Caco-2 (cell line): ENCODE measurements around the gene PTGDR2. TPM values are rescaled to one million over a fixed set of nuclear protein-coding genes. Genes with fewer than 3 reads are reported as not detected.

Experiments used
- BruUV-seq: library from RNA; stranded (reverse); fragments of 400-500 nt; replicated peaks from 2 replicates; lab custom pipeline; 2021; lab: Mats Ljungman, UMichigan
- CTCF ChIA-PET: fragments of 300-600 bp; sonication (Branson Sonifier 250); formaldehyde crosslinking; loops from one replicate; lab custom pipeline; 2022; ENCODE audit warnings: antibody characterized with exemption; lab: Charles Lee
- POLR2A ChIA-PET: fragments of 300-600 bp; sonication (Branson Sonifier 250); formaldehyde crosslinking; loops from one replicate; lab custom pipeline; 2022; ENCODE audit warnings: antibody characterized with exemption; lab: Charles Lee
- DNase-seq, 2 experiments: peaks; one replicate each; pipeline versions ENCODE4 v3.0.0 to v3.0.0-alpha.2; 2020 to 2022
- H3K27me3 ChIP-seq: replicated peaks from 2 replicates; pipeline ENCODE4 v1.6.0; 2011; ENCODE audit warnings: low read length; ENCODE audit not compliant: control insufficient read depth, insufficient read depth
- H3K36me3 ChIP-seq: 2 replicates; pipeline ENCODE4 v1.5.1; 2011; ENCODE audit warnings: low read length; ENCODE audit not compliant: control insufficient read depth, insufficient read depth
- H3K4me1 ChIP-seq: fragments of 250-450 bp; sonication (Bioruptor Pico); 2 replicates; pipeline ENCODE4 v1.5.1; 2020; ENCODE audit warnings: mild to moderate bottlenecking
- H3K4me3 ChIP-seq: 2 replicates; pipeline ENCODE4 v1.5.1; 2011; ENCODE audit warnings: low read depth, mild to moderate bottlenecking, control low read depth, low read length
- H3K9me3 ChIP-seq: fragments of 250-450 bp; sonication (Bioruptor Pico); 2 replicates; pipeline ENCODE4 v1.5.1; 2020; ENCODE audit warnings: mild to moderate bottlenecking, moderate library complexity
- H3K27ac Mint-ChIP-seq: one replicate; pipeline ENCODE4 v1.8.0; 2022; ENCODE audit warnings: mixed read lengths; ENCODE audit not compliant: unreplicated experiment
- H3K27me3 Mint-ChIP-seq: one replicate; pipeline ENCODE4 v1.8.0; 2022; ENCODE audit warnings: mixed read lengths; ENCODE audit not compliant: insufficient read depth, unreplicated experiment
- H3K36me3 Mint-ChIP-seq: one replicate; pipeline ENCODE4 v1.8.0; 2022; ENCODE audit warnings: mild to moderate bottlenecking, mixed read lengths; ENCODE audit not compliant: insufficient read depth, unreplicated experiment
- H3K4me1 Mint-ChIP-seq: one replicate; pipeline ENCODE4 v1.8.0; 2022; ENCODE audit warnings: low read depth, mixed read lengths; ENCODE audit not compliant: unreplicated experiment
- H3K4me3 Mint-ChIP-seq: one replicate; pipeline ENCODE4 v1.8.0; 2022; ENCODE audit warnings: mild to moderate bottlenecking, moderate library complexity, mixed read lengths; ENCODE audit not compliant: unreplicated experiment
- H3K9me3 Mint-ChIP-seq: one replicate; pipeline ENCODE4 v1.8.0; 2022; ENCODE audit warnings: mixed read lengths; ENCODE audit not compliant: unreplicated experiment
- intact Hi-C: fragments of 100-400 bp; cut with micrococcal nuclease; formaldehyde crosslinking; loops from one replicate; pipeline ENCODE4 v1.10.0; 2022; ENCODE audit not compliant: unreplicated experiment
- total RNA-seq: library from RNA; stranded (reverse); gene quantifications from 2 replicates; pipeline ENCODE4 v1.2.3, GENCODE V29; 2022
- TF ChIP-seq, protein P1 (sequence below), 2 experiments: fragments of 200-600 bp in 1 of 2; IDR thresholded peaks; 1 replicate in 1 of 2; 2 replicates in 1 of 2; pipeline versions ENCODE4 v1.5.1 to v1.8.0; 2011 to 2022; ENCODE audit warnings: antibody characterized with exemption in 1 of 2, control low read depth in 1 of 2, inconsistent platforms in 1 of 2, low read depth in 1 of 2, low read length in 1 of 2, mild to moderate bottlenecking in 1 of 2, moderate library complexity in 1 of 2; ENCODE audit not compliant: insufficient read depth in 1 of 2, severe bottlenecking in 1 of 2, unreplicated experiment in 1 of 2

PTGDR2 gene
- total RNA-seq, 1 experiment from 2014 or later: 0.09 TPM

DNA sequence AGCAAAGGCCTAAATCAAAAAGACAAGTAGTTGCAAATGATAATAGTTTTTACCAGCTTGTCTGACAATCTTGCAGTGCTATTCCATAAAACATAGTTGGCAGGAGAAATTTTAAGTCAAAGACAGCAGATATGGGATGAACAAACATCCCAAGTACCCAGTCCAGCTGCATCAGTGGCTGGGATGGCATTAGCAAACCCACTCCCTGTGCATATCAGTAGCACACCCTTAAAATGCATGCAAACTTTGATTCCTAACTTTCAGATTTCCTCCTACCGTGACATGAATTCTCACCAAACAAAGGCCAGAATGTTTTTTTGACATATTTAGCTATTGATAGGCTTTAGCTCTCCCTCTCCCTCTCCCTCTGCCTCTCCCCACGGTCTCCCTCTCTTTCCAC is 41.6 kb downstream of the PTGDR2 start:
- Mint-ChIP-seq H3K27ac (no peak overlapping the region), H3K9me3 (no peaks in the 10 kb centered on the region), H3K4me3 (no peak overlapping the region), H3K36me3 (no peaks in the 10 kb centered on the region), H3K27me3 (peaks cover 2% of the 10 kb centered on the region), H3K4me1 (no peaks in the 10 kb centered on the region)
- DNase-seq: no peak
- ChIA-PET CTCF (no interaction called here), POLR2A (no interaction called here)
- BruUV-seq: no TSS peak
- intact Hi-C loops: no loop called here
- TF ChIP-seq, protein P1, sequence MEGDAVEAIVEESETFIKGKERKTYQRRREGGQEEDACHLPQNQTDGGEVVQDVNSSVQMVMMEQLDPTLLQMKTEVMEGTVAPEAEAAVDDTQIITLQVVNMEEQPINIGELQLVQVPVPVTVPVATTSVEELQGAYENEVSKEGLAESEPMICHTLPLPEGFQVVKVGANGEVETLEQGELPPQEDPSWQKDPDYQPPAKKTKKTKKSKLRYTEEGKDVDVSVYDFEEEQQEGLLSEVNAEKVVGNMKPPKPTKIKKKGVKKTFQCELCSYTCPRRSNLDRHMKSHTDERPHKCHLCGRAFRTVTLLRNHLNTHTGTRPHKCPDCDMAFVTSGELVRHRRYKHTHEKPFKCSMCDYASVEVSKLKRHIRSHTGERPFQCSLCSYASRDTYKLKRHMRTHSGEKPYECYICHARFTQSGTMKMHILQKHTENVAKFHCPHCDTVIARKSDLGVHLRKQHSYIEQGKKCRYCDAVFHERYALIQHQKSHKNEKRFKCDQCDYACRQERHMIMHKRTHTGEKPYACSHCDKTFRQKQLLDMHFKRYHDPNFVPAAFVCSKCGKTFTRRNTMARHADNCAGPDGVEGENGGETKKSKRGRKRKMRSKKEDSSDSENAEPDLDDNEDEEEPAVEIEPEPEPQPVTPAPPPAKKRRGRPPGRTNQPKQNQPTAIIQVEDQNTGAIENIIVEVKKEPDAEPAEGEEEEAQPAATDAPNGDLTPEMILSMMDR (IDR thresholded peaks at IDR 0.05; ENCODE audit: insufficient read depth in 1 of 2, low read depth in 1 of 2, low read length in 1 of 2, severe bottlenecking in 1 of 2, unreplicated experiment in 1 of 2): no peak
- Histone ChIP-seq H3K27me3 (no peaks in the 10 kb centered on the region), H3K4me3 (no peak overlapping the region), H3K36me3 (no peaks in the 10 kb centered on the region), H3K4me1 (no peaks in the 10 kb centered on the region), H3K9me3 (peaks cover 12% of the 10 kb centered on the region)

DNA sequence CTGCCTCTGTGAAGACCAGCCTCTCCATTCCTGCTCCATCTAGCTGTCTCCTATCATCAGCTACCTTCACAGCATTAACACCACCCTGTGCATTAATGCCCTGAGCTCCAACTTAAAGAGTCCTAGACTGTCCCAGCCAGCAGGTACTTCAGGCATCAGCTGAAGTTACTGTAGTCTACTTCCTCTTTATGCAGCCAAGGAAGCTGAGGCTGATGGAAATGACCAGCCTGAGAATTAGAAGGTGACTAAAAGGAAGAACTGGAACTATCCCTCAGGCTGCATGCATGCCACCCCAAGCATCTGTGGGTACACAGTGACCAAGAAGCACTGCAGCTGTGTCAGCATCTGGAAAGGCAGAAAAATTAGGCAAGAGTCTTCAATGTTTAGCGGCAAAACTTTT is 42.4 kb downstream of the PTGDR2 start:
- CTCF ChIA-PET: no interaction called here
- peaks cover 2% of the 10 kb centered on the region for H3K27me3 Mint-ChIP-seq
- no TSS peak for BruUV-seq

DNA sequence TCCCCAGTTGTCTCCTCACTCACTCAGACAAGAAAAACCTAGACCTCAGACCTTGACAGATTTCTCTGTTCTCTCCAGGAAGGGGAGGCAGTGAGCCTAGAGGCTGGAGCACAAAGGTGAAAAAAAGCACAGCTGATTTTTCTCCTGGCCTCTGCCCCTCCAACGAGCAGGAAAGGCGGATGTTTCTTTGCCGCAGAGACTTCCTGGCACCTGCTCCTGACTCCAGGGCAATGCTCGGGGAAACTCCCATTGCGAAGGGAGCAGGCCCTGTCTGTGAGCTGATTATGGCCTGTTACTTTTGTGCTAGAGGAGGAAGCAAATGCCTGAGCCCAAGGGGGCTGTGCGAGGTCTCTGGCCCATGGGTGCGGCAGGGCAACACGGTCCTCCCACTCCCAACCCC is 45.2 kb downstream of the PTGDR2 start:
- BruUV-seq: no TSS peak
- POLR2A ChIA-PET: no interaction called here

More for the DNA sequence above, 42.4 kb downstream of the PTGDR2 start:
- no peaks in the 10 kb centered on the region for H3K36me3 Mint-ChIP-seq
- no peak overlapping the region for H3K4me3 ChIP-seq
- H3K27me3 ChIP-seq: no peaks in the 10 kb centered on the region
- no peaks in the 10 kb centered on the region for H3K9me3 Mint-ChIP-seq
- POLR2A ChIA-PET: no interaction called here
- no peaks in the 10 kb centered on the region for H3K36me3 ChIP-seq
- H3K4me3 Mint-ChIP-seq: no peak overlapping the region
- no peaks in the 10 kb centered on the region for H3K4me1 ChIP-seq
- peaks cover 12% of the 10 kb centered on the region for H3K9me3 ChIP-seq
- DNase-seq: no peak
- no peaks in the 10 kb centered on the region for H3K4me1 Mint-ChIP-seq
- H3K27ac Mint-ChIP-seq: no peak overlapping the region
- TF ChIP-seq, protein P1 (IDR thresholded peaks at IDR 0.05; ENCODE audit: insufficient read depth in 1 of 2, low read depth in 1 of 2, low read length in 1 of 2, severe bottlenecking in 1 of 2, unreplicated experiment in 1 of 2): no peak
- intact Hi-C loops: no loop called here

More for the DNA sequence above, 45.2 kb downstream of the PTGDR2 start:
- H3K27me3 Mint-ChIP-seq: peaks cover 5% of the 10 kb centered on the region
- H3K4me1 Mint-ChIP-seq: no peaks in the 10 kb centered on the region
- intact Hi-C loops: no loop called here
- Histone ChIP-seq H3K27me3 (no peaks in the 10 kb centered on the region), H3K4me1 (no peaks in the 10 kb centered on the region), H3K36me3 (no peaks in the 10 kb centered on the region), H3K9me3 (no peaks in the 10 kb centered on the region), H3K4me3 (no peak overlapping the region)
- H3K36me3 Mint-ChIP-seq: no peaks in the 10 kb centered on the region
- no peaks in the 10 kb centered on the region for H3K9me3 Mint-ChIP-seq
- H3K27ac Mint-ChIP-seq: no peak overlapping the region
- H3K4me3 Mint-ChIP-seq: no peak overlapping the region
- DNase-seq: no peak
- CTCF ChIA-PET: no interaction called here
- TF ChIP-seq, protein P1 (IDR thresholded peaks at IDR 0.05; ENCODE audit: insufficient read depth in 1 of 2, low read depth in 1 of 2, low read length in 1 of 2, severe bottlenecking in 1 of 2, unreplicated experiment in 1 of 2): no peak
